K562 (cell line): ENCODE measurements around the gene INPP5D. TPM values are rescaled to one million over a fixed set of nuclear protein-coding genes. Genes with fewer than 3 reads are reported as not detected.

Experiments used
- ATAC-seq: fragments of 200-7000 bp; cut with Tn5 transposase; 3 replicates; pipeline ENCODE4 v1.9.1; 2020; ENCODE audit warnings: moderate library complexity
- BruUV-seq: library from RNA; stranded (reverse); fragments of 400-500 nt; replicated peaks from 2 replicates; lab custom pipeline; 2021; lab: Mats Ljungman, UMichigan
- CTCF ChIA-PET: fragments of 300-600 bp; formaldehyde crosslinking; extraction: SDS; loops from one replicate; lab custom pipeline; 2021; ENCODE audit warnings: low intra/inter-chr PET ratio; lab: Yijun Ruan, JAX
- POLR2A ChIA-PET: fragments of 300-600, 350-650 bp; sonication (Branson Sonifier 250); formaldehyde crosslinking; extraction: SDS; loops from one replicate; lab custom pipeline; 2021; ENCODE audit warnings: antibody characterized with exemption, inconsistent platforms; lab: Yijun Ruan, JAX
- DNase-seq, 4 experiments: peaks; one replicate each; pipeline versions ENCODE4 v3.0.0 to v3.0.0-alpha.2; 2011 to 2018; ENCODE audit warnings: low spot score in 3 of 4, mixed read lengths in 3 of 4; ENCODE audit errors: extremely low read depth in 1 of 4
- FAIRE-seq: peaks from 2 replicates; lab custom pipeline; 2011; peaks lifted over from hg19 to GRCh38; lab: Jason Lieb, UNC
- H2AFZ ChIP-seq: 2 replicates; pipeline ENCODE4 v1.6.0; 2011; ENCODE audit warnings: low read depth, low read length, control low read depth, inconsistent platforms
- H3K27ac ChIP-seq: fragments of 200-600 bp; 3 replicates; pipeline ENCODE4 v1.8.0; 2011; ENCODE audit warnings: low read depth, mild to moderate bottlenecking, control low read depth, inconsistent platforms, low read length, moderate library complexity, mixed read lengths; ENCODE audit errors: extremely low read depth
- H3K27me3 ChIP-seq, 2 experiments: fragments of 300-600 bp in 1 of 2; 2 replicates in 1 of 2; 3 replicates in 1 of 2; pipeline versions ENCODE4 v1.6.0 to v1.8.0; 2011; ENCODE audit warnings: inconsistent platforms in 2 of 2, low read length in 2 of 2, mild to moderate bottlenecking in 1 of 2, mixed read lengths in 1 of 2, moderate library complexity in 1 of 2; ENCODE audit not compliant: control insufficient read depth in 2 of 2, insufficient read depth in 2 of 2
- H3K36me3 ChIP-seq: fragments of 300-600 bp; 3 replicates; pipeline ENCODE4 v1.8.0; 2011; ENCODE audit warnings: mild to moderate bottlenecking, low read length, inconsistent platforms; ENCODE audit not compliant: control insufficient read depth, insufficient read depth
- H3K4me1 ChIP-seq, 2 experiments: fragments of 200-600 bp in 1 of 2; replicated peaks in 1 of 2; 2 replicates in 1 of 2; 3 replicates in 1 of 2; pipeline versions ENCODE4 v1.5.1 to v1.8.0; 2011; ENCODE audit warnings: inconsistent platforms in 2 of 2, low read length in 2 of 2, mild to moderate bottlenecking in 1 of 2, mixed read lengths in 1 of 2, moderate library complexity in 1 of 2; ENCODE audit not compliant: control insufficient read depth in 2 of 2, insufficient read depth in 2 of 2
- H3K4me2 ChIP-seq: 2 replicates; pipeline ENCODE4 v1.6.1; 2011; ENCODE audit warnings: low read length, control low read depth, inconsistent platforms, mixed read lengths; ENCODE audit not compliant: insufficient read depth
- H3K4me3 ChIP-seq: fragments of 200-600 bp; sonication (generic), shearing (Covaris generic); 2 replicates; pipeline ENCODE4 v1.5.1; 2016; ENCODE audit warnings: control low read depth, inconsistent platforms
- H3K79me2 ChIP-seq: fragments of 200-600 bp; 3 replicates; pipeline ENCODE4 v1.8.0; 2011; ENCODE audit warnings: low read length, inconsistent platforms; ENCODE audit not compliant: control insufficient read depth, insufficient read depth
- H3K9ac ChIP-seq, 2 experiments: 2 replicates each; pipeline versions ENCODE4 v1.6.0 to v1.6.1; 2011; ENCODE audit warnings: low read depth in 2 of 2, low read length in 2 of 2, control low read depth in 1 of 2, inconsistent platforms in 1 of 2, mild to moderate bottlenecking in 1 of 2, mixed read lengths in 1 of 2; ENCODE audit not compliant: insufficient read depth in 1 of 2
- H3K9me1 ChIP-seq: one replicate; pipeline ENCODE4 v1.6.0; 2011; ENCODE audit warnings: inconsistent platforms, mild to moderate bottlenecking, low read length, moderate library complexity; ENCODE audit not compliant: control insufficient read depth, insufficient read depth
- H3K9me3 ChIP-seq: replicated peaks from 2 replicates; pipeline ENCODE4 v1.5.1; 2011; ENCODE audit warnings: low read depth, low read length, inconsistent platforms; ENCODE audit not compliant: control insufficient read depth, insufficient read depth
- H4K20me1 ChIP-seq: replicated peaks from 2 replicates; pipeline ENCODE4 v1.6.1; 2011; ENCODE audit warnings: low read length, inconsistent platforms, mixed read lengths; ENCODE audit not compliant: control insufficient read depth, insufficient read depth
- ATF6 ChIP-seq: sonication (generic); formaldehyde crosslinking; IDR thresholded peaks from 2 replicates; pipeline ENCODE4 v1.4.0; 2020; ENCODE audit warnings: mild to moderate bottlenecking, missing genetic modification reagents
- MBD1 ChIP-seq: fragments of 250-450 bp; sonication (Bioruptor Pico); IDR thresholded peaks from 2 replicates; pipeline ENCODE4 v1.8.0; 2022; ENCODE audit warnings: inconsistent platforms
- MBD2 ChIP-seq: sonication (generic); IDR thresholded peaks from 2 replicates; pipeline ENCODE4 v1.6.1; 2016; ENCODE audit warnings: low read depth, borderline replicate concordance
- NR2C1 ChIP-seq, 2 experiments: fragments of 450-650 bp; IDR thresholded peaks; 2 replicates each; pipeline ENCODE4 v1.6.1; 2017; ENCODE audit warnings: mild to moderate bottlenecking in 2 of 2, antibody characterized with exemption in 1 of 2, inconsistent platforms in 1 of 2, missing compliant biosample characterization in 1 of 2, missing genetic modification characterization in 1 of 2
- SMAD4 ChIP-seq: fragments of 250-450 bp; sonication (Bioruptor Pico); conservative IDR thresholded peaks from 2 replicates; pipeline ENCODE4 v1.8.0; 2021; ENCODE audit warnings: inconsistent platforms, mild to moderate bottlenecking, moderate library complexity
- SMARCE1 ChIP-seq: fragments of 450-650 bp; IDR thresholded peaks from 2 replicates; pipeline ENCODE4 v1.7.1; 2016; ENCODE audit warnings: mild to moderate bottlenecking
- SPI1 ChIP-seq: IDR thresholded peaks from 2 replicates; pipeline ENCODE4 v1.6.1; 2011; ENCODE audit warnings: low read depth, low read length, control low read depth, borderline replicate concordance
- TCF7 ChIP-seq: sonication (generic); IDR thresholded peaks from 2 replicates; pipeline ENCODE4 v1.6.1; 2016; ENCODE audit warnings: antibody characterized with exemption, borderline replicate concordance
- ZBTB8A ChIP-seq: fragments of 450-650 bp; IDR thresholded peaks from 2 replicates; pipeline ENCODE4 v1.6.1; 2018; ENCODE audit warnings: mild to moderate bottlenecking, moderate library complexity; ENCODE audit not compliant: partially characterized antibody
- ZC3H11A ChIP-seq: IDR thresholded peaks from 2 replicates; pipeline ENCODE4 v1.6.1; 2012; ENCODE audit warnings: low read depth, low read length, improper control_type of control experiment
- ZFX ChIP-seq: sonication (generic); formaldehyde crosslinking; IDR thresholded peaks from 2 replicates; pipeline ENCODE4 v1.8.0; 2022; ENCODE audit warnings: mild to moderate bottlenecking, missing genetic modification reagents, moderate library complexity
- ZNF263 ChIP-seq: sonication (generic); formaldehyde crosslinking; IDR thresholded peaks from 2 replicates; pipeline ENCODE4 v1.8.0; 2022; ENCODE audit warnings: mild to moderate bottlenecking, missing genetic modification reagents, borderline replicate concordance
- ZNF277 ChIP-seq: fragments of 250-450 bp; sonication (Bioruptor Pico); IDR thresholded peaks from 2 replicates; pipeline ENCODE4 v1.8.0; 2022; ENCODE audit warnings: inconsistent platforms, mild to moderate bottlenecking, moderate library complexity, borderline replicate concordance
- ZNF740 ChIP-seq, 3 experiments: fragments of 200-800 bp in 1 of 3; sonication (Bioruptor generic) in 1 of 3; sonication (generic) in 1 of 3; formaldehyde crosslinking in 1 of 3; IDR thresholded peaks; 2 replicates each; pipeline versions ENCODE4 v1.6.1 to v1.8.0; 2016 to 2022; ENCODE audit warnings: mild to moderate bottlenecking in 2 of 3, missing compliant biosample characterization in 2 of 3, missing genetic modification characterization in 2 of 3, missing genetic modification reagents in 1 of 3
- WGBS: fragments of 100-300 bp; shearing (Covaris generic); methylation state at CpG from one replicate; pipeline ENCODE4 v1.1.6; 2016; ENCODE audit warnings: low coverage, mixed read lengths; ENCODE audit not compliant: insufficient coverage; ENCODE audit errors: missing lambda C conversion rate; 5-methylcytosine and 5-hydroxymethylcytosine counted together
- in situ Hi-C: fragments of 300-500 bp; cut with MboI; formaldehyde crosslinking; loops from 4 replicates; pipeline ENCODE4 v1.15.0; 2018; ENCODE audit warnings: inconsistent platforms, mixed read lengths
- intact Hi-C: fragments of 100-400 bp; cut with micrococcal nuclease; formaldehyde crosslinking; loops from 2 replicates; pipeline ENCODE4 v1.14.2; 2022
- polyA plus RNA-seq, 8 experiments: library from polyadenylated mRNA; depleted of rRNA in 4 of 8; stranded (reverse) in 5 of 8; unstranded in 3 of 8; fragments of >200 nt; fragmentation: Nextera tagmentation in 2 of 8; fragmentation: Illumina TruSeq in 1 of 8; extraction: Ambion mirVana in 2 of 8; extraction: Trizol in 1 of 8; gene quantifications; 2 replicates each; pipeline versions ENCODE4 v1.2.1 to v1.2.3, GENCODE V29; 2011 to 2014; ENCODE audit warnings: inconsistent platforms in 1 of 8, missing spikeins in 1 of 8
- total RNA-seq, 7 experiments: library from RNA; depleted of rRNA in 6 of 7; stranded (reverse); fragments of >200 nt in 6 of 7; fragmentation: Illumina TruSeq in 2 of 7; extraction: Trizol in 2 of 7; gene quantifications; 2 replicates each; pipeline versions ENCODE4 v1.2.1 to v1.2.3, GENCODE V29; 2011 to 2021; ENCODE audit warnings: low replicate concordance in 1 of 7

Gene INPP5D
- total and polyA plus RNA-seq, 9 of the 15 experiments (the other 6 are each of a cell fraction or from before 2014, with no cell fraction given), result 0.55 to 6.2 (median 2.2) TPM

GRCh38 chr2:233092432-233093165 lies 32.5 kb downstream of the INPP5D start:
- ChIA-PET CTCF (no interaction called here), POLR2A (interaction anchor here (1.5 to 1.9 kb wide), 3 partner anchors 9 to 15 kb away, joined by 3 to 8 read pairs (median 4); no protein-coding TSS in a partner anchor)
- H3K36me3 ChIP-seq, result no peaks in the 10 kb centered on the region
- peaks cover 36 to 41% of the 10 kb centered on the region in 2 experiments for H3K4me1 ChIP-seq
- H4K20me1 ChIP-seq, result no peaks in the 10 kb centered on the region
- in situ Hi-C loops (no loop called here), intact Hi-C loops (no loop called here)
- no peak for ATAC-seq
- H3K27me3 ChIP-seq, result no peaks in the 10 kb centered on the region
- no peak for DNase-seq
- WGBS, result 19% methylated on average over 7 of the region's 9 CpGs
- no TSS peak for BruUV-seq
- H3K9ac ChIP-seq, result 0 out of 4 replicates have a peak overlapping the region, but pooled peaks of 1 of the 2 experiments have one; percentile 10
- peak overlapping the region; percentile 81; the same call in 2 of the 3 replicates for H3K27ac ChIP-seq
- H3K79me2 ChIP-seq, result no peaks in the 10 kb centered on the region
- peak overlapping the region; percentile 62 for H2AFZ ChIP-seq
- no peak overlapping the region for H3K4me3 ChIP-seq
- H3K4me2 ChIP-seq, result peak overlapping the region; percentile 21
- peaks cover 2% of the 10 kb centered on the region for H3K9me1 ChIP-seq
- no peak for FAIRE-seq
- no peaks in the 10 kb centered on the region for H3K9me3 ChIP-seq
- TF ChIP-seq SPI1, result peak; percentile 66; the same call in 1 of the 2 replicates
- TF ChIP-seq ZC3H11A, result no peak
- no peak for TF ChIP-seq ATF6 (CRISPR knock-in tag)
- no peak for TF ChIP-seq TCF7
- no peak for TF ChIP-seq SMARCE1
- TF ChIP-seq ZNF740 (CRISPR knock-in tag; IDR thresholded peaks at IDR 0.05), result no peak
- TF ChIP-seq ZNF740 (tag; IDR thresholded peaks at IDR 0.05), result no peak
- no peak for TF ChIP-seq NR2C1 (IDR thresholded peaks at IDR 0.05)
- TF ChIP-seq NR2C1 (tag; IDR thresholded peaks at IDR 0.05), result no peak
- TF ChIP-seq ZNF263 (CRISPR knock-in tag), result no peak
- TF ChIP-seq ZNF277 (CRISPR knock-in tag), result no peak
- TF ChIP-seq SMAD4 (CRISPR knock-in tag), result no peak
- TF ChIP-seq ZFX (CRISPR knock-in tag), result 0 out of 2 replicates have a peak, but pooled peaks have one; percentile 13
- TF ChIP-seq MBD2, result no peak
- no peak for TF ChIP-seq ZBTB8A
- TF ChIP-seq MBD1 (CRISPR knock-in tag), result no peak
